22Rv1 (cell line): ENCODE results near the gene UIMC1.

Source experiments
- H3K27ac ChIP-seq: fragments of 450-650 bp; 2 replicates; pipeline ENCODE4 v1.5.1; 2017
- ZFX ChIP-seq: fragments of 450-650 bp; IDR thresholded peaks from 2 replicates; pipeline ENCODE4 v1.6.1; 2017; ENCODE audit warnings: antibody characterized with exemption, borderline replicate concordance
- TF ChIP-seq, protein P1 (sequence below): fragments of 450-650 bp; IDR thresholded peaks from 2 replicates; pipeline ENCODE4 v1.5.1; 2017; ENCODE audit warnings: mild to moderate bottlenecking

Gene UIMC1

DNA sequence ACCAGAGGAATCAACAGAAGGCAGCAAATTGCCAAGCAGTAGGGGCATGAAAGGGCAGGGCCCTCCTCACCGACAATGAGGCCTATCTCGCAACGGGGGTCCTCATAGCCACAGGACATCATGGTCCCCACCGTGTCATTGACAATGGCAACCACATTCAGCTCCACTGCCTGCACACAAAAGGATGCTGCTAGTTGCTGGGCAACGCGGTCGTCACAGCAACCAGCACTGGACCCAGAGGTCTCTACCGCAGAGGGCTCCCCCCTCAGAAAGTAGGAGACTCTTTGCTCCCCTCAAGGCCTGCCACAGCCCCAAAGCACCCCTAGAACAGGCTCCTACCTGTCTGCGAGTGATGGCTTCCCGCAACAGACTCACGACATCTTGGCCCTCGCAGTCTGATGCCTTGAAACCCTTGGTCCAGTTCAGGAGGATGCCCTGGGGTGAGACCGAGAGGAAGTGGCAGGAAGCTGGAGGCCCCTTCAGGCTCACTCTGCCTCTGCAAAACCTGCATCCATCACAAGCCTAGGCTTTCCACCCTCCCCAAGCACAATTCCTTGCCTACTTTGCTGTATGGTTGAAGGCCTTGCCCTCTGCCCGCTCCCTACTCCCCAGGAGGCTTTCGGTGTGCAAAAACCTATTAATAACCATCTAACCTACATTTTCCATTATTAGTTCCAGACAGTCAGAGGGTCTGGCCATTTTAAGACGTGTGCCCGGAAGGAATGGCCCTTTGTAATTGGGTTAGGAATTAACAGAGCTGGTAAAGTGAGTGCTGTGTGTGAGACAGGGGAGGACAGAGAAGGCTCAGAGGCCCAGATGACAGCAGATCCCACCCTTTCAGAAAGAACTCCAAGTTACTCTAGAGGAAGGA is 122.6 kb downstream of the UIMC1 start:
- TF ChIP-seq ZFX, result no peak
- TF ChIP-seq, protein P1, sequence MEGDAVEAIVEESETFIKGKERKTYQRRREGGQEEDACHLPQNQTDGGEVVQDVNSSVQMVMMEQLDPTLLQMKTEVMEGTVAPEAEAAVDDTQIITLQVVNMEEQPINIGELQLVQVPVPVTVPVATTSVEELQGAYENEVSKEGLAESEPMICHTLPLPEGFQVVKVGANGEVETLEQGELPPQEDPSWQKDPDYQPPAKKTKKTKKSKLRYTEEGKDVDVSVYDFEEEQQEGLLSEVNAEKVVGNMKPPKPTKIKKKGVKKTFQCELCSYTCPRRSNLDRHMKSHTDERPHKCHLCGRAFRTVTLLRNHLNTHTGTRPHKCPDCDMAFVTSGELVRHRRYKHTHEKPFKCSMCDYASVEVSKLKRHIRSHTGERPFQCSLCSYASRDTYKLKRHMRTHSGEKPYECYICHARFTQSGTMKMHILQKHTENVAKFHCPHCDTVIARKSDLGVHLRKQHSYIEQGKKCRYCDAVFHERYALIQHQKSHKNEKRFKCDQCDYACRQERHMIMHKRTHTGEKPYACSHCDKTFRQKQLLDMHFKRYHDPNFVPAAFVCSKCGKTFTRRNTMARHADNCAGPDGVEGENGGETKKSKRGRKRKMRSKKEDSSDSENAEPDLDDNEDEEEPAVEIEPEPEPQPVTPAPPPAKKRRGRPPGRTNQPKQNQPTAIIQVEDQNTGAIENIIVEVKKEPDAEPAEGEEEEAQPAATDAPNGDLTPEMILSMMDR, result no peak
- H3K27ac ChIP-seq, result no peak overlapping the region

DNA sequence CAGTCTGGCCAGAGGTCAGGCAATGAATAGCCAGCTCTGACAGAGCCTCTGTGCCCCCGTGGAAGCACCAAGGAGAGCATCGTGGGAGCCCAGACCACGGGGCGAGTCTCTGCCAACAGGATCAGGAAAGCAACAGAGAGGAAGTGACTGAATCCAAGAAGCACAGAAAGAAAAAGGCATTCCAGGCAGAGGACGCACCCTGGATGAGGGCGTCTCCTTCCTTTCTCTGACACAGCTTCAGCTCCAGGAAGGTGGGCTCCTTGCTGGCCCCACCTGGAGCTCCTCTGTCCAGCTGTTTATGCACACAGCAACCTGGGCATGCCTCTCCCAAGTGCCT is 124.0 kb downstream of the UIMC1 start:
- no peak overlapping the region for H3K27ac ChIP-seq
- TF ChIP-seq, protein P1, result no peak
- no peak for TF ChIP-seq ZFX

DNA sequence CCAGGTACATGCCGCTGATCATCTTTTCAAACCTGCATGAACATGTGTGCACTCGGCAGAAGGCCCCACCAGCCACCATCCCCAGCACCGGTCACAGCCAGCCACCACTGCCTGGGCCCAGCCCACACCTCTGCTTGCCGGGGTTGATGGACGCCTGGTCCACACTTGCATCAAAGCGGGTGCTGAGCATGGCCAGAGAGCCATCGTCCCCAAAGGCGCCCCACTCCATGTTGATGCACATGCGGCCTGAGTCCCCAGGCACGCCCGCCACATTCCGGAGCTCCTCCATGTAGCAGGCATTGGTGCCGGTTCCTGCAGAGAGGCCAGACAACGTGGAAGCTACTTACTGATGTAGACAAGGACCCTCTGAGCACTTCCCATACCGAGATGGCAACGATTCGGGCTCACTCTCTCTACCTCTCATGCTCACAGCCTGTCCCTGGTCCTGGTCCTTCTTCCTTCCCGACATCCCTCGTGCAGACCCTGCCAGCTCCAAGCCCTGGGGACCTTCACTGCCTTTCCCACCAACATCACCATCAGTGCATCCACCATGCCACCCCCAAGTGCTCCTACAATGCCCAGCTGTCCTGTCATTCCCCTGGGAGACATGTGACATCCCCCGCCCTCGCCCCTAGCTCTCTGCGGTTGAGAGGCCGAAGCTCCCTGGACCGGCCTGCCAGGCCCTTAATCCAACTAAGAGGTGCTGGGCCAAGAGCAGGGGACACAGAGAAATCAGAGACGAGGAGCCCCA is 124.6 kb downstream of the UIMC1 start:
- H3K27ac ChIP-seq, result no peak overlapping the region
- TF ChIP-seq, protein P1, result no peak
- TF ChIP-seq ZFX, result no peak

DNA sequence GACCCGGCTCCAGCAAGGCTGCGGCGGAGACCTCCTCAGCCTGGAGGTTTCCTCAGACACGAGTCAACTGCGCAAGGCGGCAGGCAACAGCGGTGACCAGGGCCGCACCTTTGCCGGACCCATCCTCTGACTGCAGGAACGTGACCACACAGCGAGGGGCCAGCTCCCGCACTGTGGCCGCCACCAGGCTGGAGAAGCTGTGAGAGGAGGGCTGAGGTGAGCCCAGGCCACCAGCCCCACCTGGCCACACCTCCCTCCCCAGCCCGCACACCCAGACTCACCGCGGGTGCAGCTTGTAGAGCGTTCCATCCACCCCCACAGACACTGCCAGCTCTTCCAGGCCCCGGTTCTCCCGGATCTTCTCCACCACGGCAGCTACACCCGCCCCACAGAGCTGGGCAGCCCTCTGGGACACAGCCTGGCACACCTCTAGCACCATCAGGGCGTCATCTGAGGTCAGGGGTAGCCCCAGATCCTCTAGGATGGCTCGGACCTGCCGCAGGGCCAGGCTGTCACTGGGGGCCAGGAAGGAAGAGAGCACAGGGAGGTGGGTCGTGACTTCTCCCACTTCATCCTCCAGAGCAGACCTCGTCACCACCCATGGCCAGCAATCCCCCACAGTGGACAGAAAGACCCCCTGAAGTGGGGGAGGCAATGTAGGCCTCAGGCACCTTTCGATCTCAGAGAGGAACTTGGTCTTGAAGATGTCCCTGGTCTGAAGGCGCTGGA is 125.4 kb downstream of the UIMC1 start:
- no peak overlapping the region for H3K27ac ChIP-seq
- TF ChIP-seq, protein P1, result no peak
- no peak for TF ChIP-seq ZFX

DNA sequence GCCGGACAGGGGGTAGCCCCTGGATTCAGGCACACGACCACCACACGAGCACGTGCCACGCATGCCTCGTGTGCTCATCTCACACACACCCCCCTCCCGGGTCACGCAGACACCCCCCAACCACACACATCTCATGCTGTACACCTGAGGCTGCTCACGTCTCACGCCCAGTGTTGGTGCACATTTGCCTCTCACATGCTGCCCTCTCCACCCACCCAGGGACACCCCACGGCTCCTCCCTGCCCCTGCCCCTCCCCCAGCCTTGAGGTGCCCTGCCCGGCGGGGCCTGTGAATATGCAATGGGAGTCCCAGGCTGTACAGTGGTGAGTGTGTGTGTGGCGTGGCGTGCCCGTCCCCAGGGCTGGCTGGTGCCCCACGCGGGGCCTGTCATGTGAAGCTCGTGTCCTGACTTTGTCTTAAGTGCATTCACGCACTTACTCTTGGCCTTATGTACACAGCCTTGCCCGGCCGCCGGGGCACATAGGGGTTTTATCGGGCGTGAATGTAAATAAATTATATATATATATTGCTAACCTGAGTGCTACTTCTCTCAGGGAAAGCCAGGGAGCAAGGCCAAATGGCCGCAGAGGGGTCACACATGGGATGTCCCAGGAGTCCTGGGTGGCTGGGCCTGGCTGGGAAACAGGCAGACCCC is 126.1 kb downstream of the UIMC1 start:
- TF ChIP-seq, protein P1, result no peak
- no peak for TF ChIP-seq ZFX
- H3K27ac ChIP-seq, result no peak overlapping the region

DNA sequence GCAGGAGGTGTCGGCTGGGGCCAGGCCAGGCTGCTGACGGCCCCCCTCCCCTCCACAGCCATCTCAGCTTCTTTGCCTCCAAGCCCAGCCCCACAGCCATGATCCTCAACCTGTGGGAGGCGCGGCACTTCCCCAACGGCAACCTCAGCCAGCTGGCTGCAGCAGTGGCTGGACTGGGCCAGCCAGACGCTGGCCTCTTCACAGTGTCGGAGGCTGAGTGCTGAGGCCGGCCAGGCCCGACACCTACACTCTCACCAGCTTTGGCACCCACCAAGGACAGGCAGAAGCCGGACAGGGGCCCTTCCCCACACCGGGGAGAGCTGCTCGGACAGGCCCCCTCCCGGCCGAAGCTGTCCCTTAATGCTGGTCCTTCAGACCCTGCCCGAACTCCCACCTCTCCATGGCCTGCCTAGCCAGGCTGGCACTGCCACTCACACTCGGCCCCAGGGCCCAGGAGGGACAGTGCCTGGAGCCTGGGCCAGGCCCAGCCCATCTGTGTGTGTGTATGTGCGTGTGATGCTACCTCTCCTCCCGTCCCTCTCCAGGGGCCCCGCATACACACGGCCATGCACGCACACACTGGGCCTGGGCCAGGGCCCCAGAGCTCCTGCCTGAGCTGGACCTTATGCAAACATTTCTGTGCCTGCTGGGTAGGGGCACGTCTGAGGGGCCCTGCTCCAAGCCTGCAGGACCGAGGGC is 126.8 kb downstream of the UIMC1 start:
- TF ChIP-seq ZFX, result no peak
- TF ChIP-seq, protein P1, result no peak
- no peak overlapping the region for H3K27ac ChIP-seq
